ENCODE results near the gene HIKESHI. TPM values are rescaled to one million over a fixed set of nuclear protein-coding genes. Genes with fewer than 3 reads are reported as not detected.

HIKESHI gene
- total RNA-seq, 1 experiment from 2014 or later, result 38.2 TPM

GRCh38 chr11:86335131-86335767, 33.2 kb downstream of the HIKESHI start:
- Histone ChIP-seq H3K9me3 (ENCODE audit: control insufficient read depth in 1 of 2, insufficient read depth in 1 of 2, low read depth in 1 of 2, low read length in 2 of 2) (no peaks in the 10 kb centered on the region), H3K4me3 (replicated peaks in 1 of 2; ENCODE audit: low read depth in 1 of 2, low read length in 2 of 2) (no peak overlapping the region), H4K20me1 (ENCODE audit: insufficient read depth) (no peaks in the 10 kb centered on the region), H3K27me3 (ENCODE audit: insufficient read depth, low read length) (no peaks in the 10 kb centered on the region), H3K4me1 (ENCODE audit: control insufficient read depth in 1 of 2, insufficient read depth in 2 of 2, low read length in 2 of 2) (peaks cover 0 to 10% of the 10 kb centered on the region in 2 experiments; a peak in 2 of 4 replicates), H3K36me3 (ENCODE audit: control insufficient read depth in 1 of 2, insufficient read depth in 2 of 2, low read length in 2 of 2) (peaks cover 0 to 5% of the 10 kb centered on the region in 2 experiments; a peak in 2 of 4 replicates), H3K4me2 (ENCODE audit: low read length) (no peak overlapping the region), H3K9ac (ENCODE audit: low read length) (no peak overlapping the region), H2AFZ (ENCODE audit: low read depth, low read length, poor library complexity, severe bottlenecking) (no peak overlapping the region), H3K27ac (ENCODE audit: low read depth, low read length) (no peak overlapping the region), H3K79me2 (ENCODE audit: insufficient read depth, low read length) (0 out of 2 replicates have a peak, but pooled peaks cover under 1% of the 10 kb centered on the region), H3K9me2 (ENCODE audit: insufficient read depth) (no peaks in the 10 kb centered on the region)
- DNase-seq (ENCODE audit: low read depth, low spot score) (no peak), ATAC-seq (no peak)
- intact Hi-C loops (cut with micrococcal nuclease), result no loop called here
- TF ChIP-seq SRF (IDR thresholded peaks at IDR 0.05; ENCODE audit: low read depth) (no peak), ZNF274 (IDR thresholded peaks at IDR 0.05; ENCODE audit: low read depth, low read length) (no peak), EGR1 (IDR thresholded peaks at IDR 0.05; ENCODE audit: low read depth) (no peak), YY1 (IDR thresholded peaks at IDR 0.05; ENCODE audit: extremely low read depth, insufficient replicate concordance, low read depth, low read length) (no peak), JUND (IDR thresholded peaks at IDR 0.05) (no peak), POLR2AphosphoS5 (IDR thresholded peaks at IDR 0.05; ENCODE audit: low read depth, low read length) (no peak), FOSL1 (IDR thresholded peaks at IDR 0.05; ENCODE audit: low read depth) (no peak), RAD21 (IDR thresholded peaks at IDR 0.05; ENCODE audit: low read depth) (no peak), ELF1 (IDR thresholded peaks at IDR 0.05; ENCODE audit: borderline replicate concordance, low read depth) (no peak), POLR2A (IDR thresholded peaks at IDR 0.05; ENCODE audit: borderline replicate concordance, extremely low read depth, insufficient read depth, insufficient read length) (no peak), CTCF (IDR thresholded peaks at IDR 0.05 in 2 of 3, conservative IDR thresholded peaks at IDR 0.05 in 1 of 3; ENCODE audit: borderline replicate concordance in 1 of 3, insufficient read depth in 1 of 3, low read depth in 2 of 3, low read length in 2 of 3) (no peak), ATF3 (IDR thresholded peaks at IDR 0.05) (no peak), SIN3A (IDR thresholded peaks at IDR 0.05; ENCODE audit: low read depth) (no peak), ZBTB33 (IDR thresholded peaks at IDR 0.05; ENCODE audit: extremely low read depth, insufficient replicate concordance, low read length) (no peak), SP1 (IDR thresholded peaks at IDR 0.05; ENCODE audit: low read depth) (no peak), REST (IDR thresholded peaks at IDR 0.05; ENCODE audit: low read depth) (no peak), TCF7L2 (IDR thresholded peaks at IDR 0.05; ENCODE audit: borderline replicate concordance, extremely low read depth, insufficient read depth, insufficient read length) (no peak), CEBPB (IDR thresholded peaks at IDR 0.05; ENCODE audit: low read depth) (no peak), MAX (IDR thresholded peaks at IDR 0.05) (no peak), ZFX (IDR thresholded peaks at IDR 0.05) (no peak)
- BruUV-seq (replicated peaks), result no TSS peak
- ChIA-PET CTCF (no interaction called here), RAD21 (ENCODE audit: low non-redundant PET in 1 of 2, low total read pairs in 2 of 2, uncharacterized antibody in 2 of 2, unreplicated experiment in 2 of 2) (no interaction called here), POLR2A (no interaction called here)
